Activated T-helper 1 cell treated with anti-CD3 and anti-CD28 coated beads, Interleukin-12 subunit alpha, Interleukin-12 subunit beta, Interleukin-2, Interleukin-4 antibody, amounts not matched to agents 30 ng/mL and 10 ng/mL and 1 ng/mL, durations not matched to agents 14 hours and 24 hours and 36 hours (primary cell): ENCODE results near the gene SYMPK. TPM values are rescaled to one million over a fixed set of nuclear protein-coding genes. Genes with fewer than 3 reads are reported as not detected.

Experiments used
- DNase-seq: peaks from one replicate; pipeline ENCODE4 v3.0.0; 2021; ENCODE audit warnings: low spot score
- H3K27ac Mint-ChIP-seq: one replicate; pipeline ENCODE4 v1.8.0; 2021; ENCODE audit warnings: mild to moderate bottlenecking, mixed read lengths
- H3K27me3 Mint-ChIP-seq: one replicate; pipeline ENCODE4 v1.8.0; 2022; ENCODE audit warnings: mild to moderate bottlenecking, moderate library complexity, mixed read lengths; ENCODE audit not compliant: insufficient read depth
- H3K36me3 Mint-ChIP-seq: one replicate; pipeline ENCODE4 v1.8.0; 2021; ENCODE audit warnings: low read depth, mixed read lengths
- H3K4me1 Mint-ChIP-seq: one replicate; pipeline ENCODE4 v1.8.0; 2021; ENCODE audit warnings: low read depth, mixed read lengths
- H3K4me3 Mint-ChIP-seq: one replicate; pipeline ENCODE4 v1.8.0; 2021; ENCODE audit warnings: mild to moderate bottlenecking, moderate library complexity, mixed read lengths
- H3K9me3 Mint-ChIP-seq: one replicate; pipeline ENCODE4 v1.8.0; 2021; ENCODE audit warnings: mixed read lengths
- intact Hi-C: fragments of 100-400 bp; cut with micrococcal nuclease; formaldehyde crosslinking; loops from one replicate; pipeline ENCODE4 v1.15.1; 2024
- total RNA-seq: library from RNA; stranded (reverse); gene quantifications from 2 replicates; pipeline ENCODE4 v1.2.3, GENCODE V29; 2022

SYMPK gene
- total RNA-seq, 1 donor from 2014 or later, result 118 TPM

DNA sequence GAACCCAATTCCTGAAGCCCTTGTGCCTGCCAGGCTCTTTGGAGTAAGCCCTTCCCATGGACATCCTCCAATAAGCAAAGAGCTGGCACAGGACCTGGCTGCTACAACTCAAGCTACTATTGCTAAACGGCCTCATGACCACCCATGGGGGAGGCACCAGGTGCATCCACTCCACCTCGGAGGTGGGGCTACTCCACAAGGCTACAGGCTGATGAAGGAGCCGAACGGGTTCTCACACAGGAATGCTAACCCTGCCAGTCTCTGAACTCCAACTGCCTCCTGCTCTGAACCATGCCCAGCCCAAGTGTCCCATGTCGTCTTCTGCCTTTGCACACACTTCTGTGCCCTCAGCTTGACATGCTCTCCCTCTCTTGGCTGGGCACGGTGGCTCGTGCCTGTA lies 10.0 kb downstream of the SYMPK start:
- peaks cover 29% of the 10 kb centered on the region for H3K36me3 Mint-ChIP-seq
- no peak overlapping the region for H3K27ac Mint-ChIP-seq
- peaks cover under 1% of the 10 kb centered on the region for H3K4me1 Mint-ChIP-seq
- no peak for DNase-seq
- no peaks in the 10 kb centered on the region for H3K27me3 Mint-ChIP-seq
- no peak overlapping the region for H3K4me3 Mint-ChIP-seq
- no peaks in the 10 kb centered on the region for H3K9me3 Mint-ChIP-seq
- intact Hi-C loops, result no loop called here

DNA sequence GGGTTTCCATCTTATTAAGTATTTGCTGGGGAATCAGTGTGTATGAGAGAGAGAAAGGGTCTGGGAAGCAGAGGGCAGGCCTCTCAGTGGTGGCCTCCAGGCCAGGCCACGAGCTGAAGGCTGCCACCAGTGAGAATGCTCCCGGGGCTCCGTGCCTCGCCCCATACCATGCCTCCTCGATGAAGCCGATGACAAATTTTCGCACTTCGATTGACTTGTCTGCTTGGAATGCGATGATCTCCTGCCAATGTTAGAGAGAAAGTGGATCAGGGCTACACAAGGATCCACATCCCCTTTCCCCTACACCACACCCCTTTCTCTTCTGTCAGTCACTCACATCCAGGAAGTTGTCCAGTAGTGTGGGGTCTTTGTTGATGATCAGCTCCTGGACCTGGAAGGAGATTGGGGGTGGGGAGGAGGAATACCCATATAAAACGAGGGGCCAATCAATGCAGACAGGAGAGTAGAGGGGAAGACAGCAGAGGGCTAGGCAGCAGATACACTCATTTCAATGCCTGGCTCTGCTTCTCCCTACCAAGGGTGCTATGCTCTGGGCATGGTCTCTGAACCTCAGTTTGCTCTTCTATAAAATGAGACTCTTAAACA lies 10.7 kb downstream of the SYMPK start:
- H3K4me3 Mint-ChIP-seq, result no peak overlapping the region
- no peaks in the 10 kb centered on the region for H3K27me3 Mint-ChIP-seq
- H3K9me3 Mint-ChIP-seq, result no peaks in the 10 kb centered on the region
- no peak for DNase-seq
- H3K36me3 Mint-ChIP-seq, result peaks cover 36% of the 10 kb centered on the region
- H3K27ac Mint-ChIP-seq, result no peak overlapping the region
- intact Hi-C loops, result no loop called here
- no peaks in the 10 kb centered on the region for H3K4me1 Mint-ChIP-seq

DNA sequence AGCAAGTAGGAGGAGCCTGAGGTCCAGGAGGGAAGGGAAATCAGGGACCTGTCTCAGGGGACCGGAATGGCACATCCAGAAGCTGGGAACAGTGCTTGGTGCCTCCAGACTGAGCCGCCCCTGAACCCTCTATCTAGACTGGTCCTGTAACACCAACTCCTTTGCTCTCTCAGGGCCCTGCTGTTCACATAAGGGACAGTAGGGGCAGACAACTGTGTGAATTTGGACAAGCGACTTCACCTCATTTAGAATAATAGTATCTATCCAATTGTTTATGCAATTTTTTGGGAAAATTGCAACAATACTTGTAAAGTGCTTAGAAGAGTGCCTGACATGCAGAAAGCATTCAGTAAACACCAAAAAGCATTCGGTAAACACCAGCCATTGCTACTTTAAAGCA lies 14.0 kb downstream of the SYMPK start:
- intact Hi-C loops, result no loop called here
- peaks cover 46% of the 10 kb centered on the region for H3K36me3 Mint-ChIP-seq
- DNase-seq, result no peak
- H3K4me3 Mint-ChIP-seq, result no peak overlapping the region
- H3K27ac Mint-ChIP-seq, result no peak overlapping the region
- H3K27me3 Mint-ChIP-seq, result no peaks in the 10 kb centered on the region
- no peaks in the 10 kb centered on the region for H3K9me3 Mint-ChIP-seq
- H3K4me1 Mint-ChIP-seq, result no peaks in the 10 kb centered on the region

DNA sequence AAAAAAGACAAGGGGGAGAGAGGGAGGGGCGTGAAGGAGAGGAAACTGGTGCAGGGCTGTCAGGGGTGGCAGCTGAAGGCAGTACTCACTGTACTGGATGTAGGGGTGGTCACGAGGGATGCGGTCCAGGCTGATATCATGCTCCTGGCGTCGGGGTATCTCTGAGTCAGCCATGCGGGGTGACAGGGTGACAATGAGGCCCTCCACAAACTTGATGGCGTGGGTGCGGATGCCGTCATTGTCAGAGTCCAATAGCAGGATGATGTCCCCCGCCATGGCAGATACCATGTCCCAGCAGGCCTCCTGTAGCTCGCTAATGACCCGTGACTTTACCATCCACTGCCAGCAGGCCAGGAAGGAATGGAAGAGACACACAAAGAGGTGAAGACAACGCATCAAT lies 15.3 kb downstream of the SYMPK start:
- Mint-ChIP-seq H3K27me3 (no peaks in the 10 kb centered on the region), H3K27ac (no peak overlapping the region), H3K4me1 (no peaks in the 10 kb centered on the region), H3K9me3 (no peaks in the 10 kb centered on the region), H3K36me3 (peaks cover 55% of the 10 kb centered on the region), H3K4me3 (no peak overlapping the region)
- DNase-seq, result no peak
- intact Hi-C loops, result no loop called here

DNA sequence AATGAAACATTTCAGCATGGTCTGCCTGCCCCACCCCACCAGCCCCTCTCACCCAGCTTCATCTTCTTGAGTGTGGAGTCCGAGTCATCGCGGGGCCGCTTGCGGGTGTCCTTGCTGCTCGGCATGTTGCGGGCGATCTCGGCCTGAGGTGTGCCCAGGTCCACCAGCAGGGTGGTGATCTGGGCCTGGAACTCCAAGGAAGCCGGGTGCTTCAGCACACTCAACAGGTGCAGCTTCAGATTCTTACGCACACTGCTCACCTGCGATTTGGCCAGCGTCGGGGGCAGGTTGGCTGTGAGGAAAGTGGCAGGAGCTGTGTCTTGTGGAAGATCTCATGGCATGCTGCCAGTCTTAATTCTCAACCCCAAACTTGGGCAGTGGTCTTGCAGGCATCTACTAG lies 20.7 kb downstream of the SYMPK start:
- Mint-ChIP-seq H3K27me3 (no peaks in the 10 kb centered on the region), H3K36me3 (peaks cover 66% of the 10 kb centered on the region), H3K4me3 (no peak overlapping the region), H3K4me1 (no peaks in the 10 kb centered on the region), H3K9me3 (no peaks in the 10 kb centered on the region), H3K27ac (no peak overlapping the region)
- intact Hi-C loops, result no loop called here
- DNase-seq, result no peak

DNA sequence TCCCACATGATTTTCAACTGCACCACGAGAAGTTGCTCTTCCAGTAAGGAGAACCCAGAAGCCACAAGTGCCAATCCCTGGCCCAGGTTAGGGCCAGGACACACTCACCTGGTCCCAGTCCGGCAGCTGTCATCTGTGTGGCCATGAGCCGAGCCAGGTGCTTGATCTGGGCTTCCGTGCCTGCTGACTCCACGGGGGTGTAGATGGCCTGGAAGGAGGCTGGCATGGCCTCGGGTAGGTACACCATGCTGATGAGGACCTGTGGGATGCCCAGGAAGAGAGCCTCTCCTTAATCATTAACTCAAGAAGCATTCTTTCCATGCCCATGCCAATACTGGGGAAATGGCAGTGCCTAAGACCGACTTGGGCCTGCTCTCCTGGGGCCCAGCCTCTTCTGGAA lies 28.0 kb downstream of the SYMPK start:
- Mint-ChIP-seq H3K27me3 (no peaks in the 10 kb centered on the region), H3K36me3 (peaks cover 52% of the 10 kb centered on the region), H3K4me3 (no peak overlapping the region), H3K4me1 (no peaks in the 10 kb centered on the region), H3K27ac (no peak overlapping the region), H3K9me3 (no peaks in the 10 kb centered on the region)
- intact Hi-C loops, result no loop called here
- no peak for DNase-seq

DNA sequence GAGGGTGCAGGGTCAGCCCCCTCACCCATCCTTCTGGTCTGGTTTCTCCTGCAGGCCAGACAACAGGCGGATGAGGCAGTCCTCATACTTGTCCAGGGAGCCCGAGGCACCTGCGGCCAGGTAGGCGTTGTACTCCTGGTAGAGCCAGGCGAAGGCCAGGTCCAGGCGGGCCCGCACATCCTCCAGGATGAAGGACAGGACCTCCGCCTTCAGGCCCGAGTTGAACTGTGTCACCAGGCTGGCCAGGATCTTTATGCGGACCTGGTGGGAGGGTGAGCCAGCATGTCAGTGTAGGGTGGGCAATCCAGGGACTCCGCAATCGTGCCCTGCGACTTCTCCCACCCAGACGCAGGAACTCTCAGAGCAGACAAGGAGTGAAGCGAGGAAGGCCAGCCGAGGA lies 34.0 kb downstream of the SYMPK start:
- Mint-ChIP-seq H3K27me3 (no peaks in the 10 kb centered on the region), H3K9me3 (no peaks in the 10 kb centered on the region), H3K4me1 (no peaks in the 10 kb centered on the region), H3K27ac (no peak overlapping the region), H3K4me3 (no peak overlapping the region), H3K36me3 (peaks cover 50% of the 10 kb centered on the region)
- no peak for DNase-seq
- intact Hi-C loops, result no loop called here

DNA sequence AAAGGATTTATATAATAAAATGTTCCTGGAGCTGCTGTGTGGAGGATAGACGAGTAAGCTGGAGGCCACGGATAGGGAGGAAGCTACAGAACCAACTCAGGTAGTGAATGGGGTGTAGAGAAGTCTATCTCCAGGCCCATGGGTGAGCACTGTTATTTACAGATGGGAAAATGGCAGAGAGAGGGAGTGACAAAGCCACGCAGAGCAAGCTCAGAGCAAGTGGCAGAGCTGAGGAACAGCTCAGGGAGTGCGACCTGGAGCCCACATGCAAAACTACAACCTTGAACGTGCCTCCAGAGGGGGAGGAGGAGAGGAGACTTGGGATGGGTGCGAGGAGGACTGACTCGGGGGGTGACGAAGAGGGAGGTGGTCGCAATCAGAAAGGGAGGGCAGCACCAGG lies 34.4 kb downstream of the SYMPK start:
- Mint-ChIP-seq H3K4me3 (no peak overlapping the region), H3K9me3 (no peaks in the 10 kb centered on the region), H3K27ac (no peak overlapping the region), H3K4me1 (no peaks in the 10 kb centered on the region), H3K36me3 (peaks cover 50% of the 10 kb centered on the region), H3K27me3 (no peaks in the 10 kb centered on the region)
- no peak for DNase-seq
- intact Hi-C loops, result no loop called here

DNA sequence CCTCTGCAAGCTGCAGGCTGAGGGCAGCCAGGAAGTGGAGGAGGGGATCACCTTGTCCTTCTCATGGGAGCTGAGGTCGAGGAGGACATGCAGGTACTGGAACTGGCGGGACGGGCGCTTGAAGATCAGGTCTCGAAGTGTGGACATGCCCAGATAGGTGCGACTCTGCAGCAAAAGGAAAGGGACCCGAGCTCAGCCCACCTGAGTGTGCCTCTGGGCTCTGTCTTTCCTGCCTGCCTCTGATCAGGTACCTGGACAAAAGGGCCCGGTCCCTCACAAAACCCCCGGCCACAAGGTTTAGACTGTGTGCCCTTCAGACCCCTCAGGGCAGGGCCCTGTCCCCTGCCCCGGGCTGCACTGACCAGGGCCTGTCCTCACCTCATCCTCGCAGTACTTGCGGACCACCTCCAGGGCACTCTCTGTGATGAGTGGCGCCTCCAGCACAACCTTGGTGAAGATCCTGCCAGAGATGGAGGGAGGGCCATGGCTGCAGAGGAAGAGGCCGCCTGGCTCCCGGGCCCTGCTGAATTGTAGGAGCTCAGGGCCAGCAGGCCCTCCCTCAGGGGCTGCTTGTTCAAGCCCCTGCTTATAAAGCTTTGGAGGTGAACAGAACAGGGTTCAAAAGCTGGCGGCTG lies 35.4 kb downstream of the SYMPK start:
- H3K27ac Mint-ChIP-seq, result no peak overlapping the region
- no peaks in the 10 kb centered on the region for H3K27me3 Mint-ChIP-seq
- DNase-seq, result no peak
- no peaks in the 10 kb centered on the region for H3K9me3 Mint-ChIP-seq
- no peaks in the 10 kb centered on the region for H3K4me1 Mint-ChIP-seq
- H3K36me3 Mint-ChIP-seq, result peaks cover 53% of the 10 kb centered on the region
- intact Hi-C loops, result no loop called here
- H3K4me3 Mint-ChIP-seq, result no peak overlapping the region

DNA sequence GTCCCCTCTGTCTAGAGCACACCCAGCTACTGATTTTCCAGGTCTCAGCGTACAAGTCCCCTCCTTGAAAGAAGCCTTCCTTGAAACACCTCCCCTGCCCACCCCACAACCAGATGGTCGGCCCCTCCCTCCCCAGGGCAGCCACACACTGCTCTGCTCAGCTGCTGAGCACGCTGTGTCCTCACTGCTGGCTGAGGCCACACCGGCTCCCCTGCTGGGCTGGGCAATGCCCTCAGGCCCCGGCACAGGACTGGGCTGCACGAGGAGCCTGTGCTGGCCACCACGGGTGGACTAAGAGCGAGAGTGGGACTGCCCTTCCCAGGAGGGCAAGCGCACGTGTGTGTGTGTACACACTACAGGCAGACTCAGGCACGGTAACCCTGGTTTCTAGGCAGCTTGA lies 36.0 kb downstream of the SYMPK start:
- no peaks in the 10 kb centered on the region for H3K27me3 Mint-ChIP-seq
- DNase-seq, result no peak
- H3K9me3 Mint-ChIP-seq, result no peaks in the 10 kb centered on the region
- H3K4me3 Mint-ChIP-seq, result no peak overlapping the region
- no peak overlapping the region for H3K27ac Mint-ChIP-seq
- intact Hi-C loops, result no loop called here
- peaks cover 50% of the 10 kb centered on the region for H3K36me3 Mint-ChIP-seq
- H3K4me1 Mint-ChIP-seq, result no peaks in the 10 kb centered on the region

DNA sequence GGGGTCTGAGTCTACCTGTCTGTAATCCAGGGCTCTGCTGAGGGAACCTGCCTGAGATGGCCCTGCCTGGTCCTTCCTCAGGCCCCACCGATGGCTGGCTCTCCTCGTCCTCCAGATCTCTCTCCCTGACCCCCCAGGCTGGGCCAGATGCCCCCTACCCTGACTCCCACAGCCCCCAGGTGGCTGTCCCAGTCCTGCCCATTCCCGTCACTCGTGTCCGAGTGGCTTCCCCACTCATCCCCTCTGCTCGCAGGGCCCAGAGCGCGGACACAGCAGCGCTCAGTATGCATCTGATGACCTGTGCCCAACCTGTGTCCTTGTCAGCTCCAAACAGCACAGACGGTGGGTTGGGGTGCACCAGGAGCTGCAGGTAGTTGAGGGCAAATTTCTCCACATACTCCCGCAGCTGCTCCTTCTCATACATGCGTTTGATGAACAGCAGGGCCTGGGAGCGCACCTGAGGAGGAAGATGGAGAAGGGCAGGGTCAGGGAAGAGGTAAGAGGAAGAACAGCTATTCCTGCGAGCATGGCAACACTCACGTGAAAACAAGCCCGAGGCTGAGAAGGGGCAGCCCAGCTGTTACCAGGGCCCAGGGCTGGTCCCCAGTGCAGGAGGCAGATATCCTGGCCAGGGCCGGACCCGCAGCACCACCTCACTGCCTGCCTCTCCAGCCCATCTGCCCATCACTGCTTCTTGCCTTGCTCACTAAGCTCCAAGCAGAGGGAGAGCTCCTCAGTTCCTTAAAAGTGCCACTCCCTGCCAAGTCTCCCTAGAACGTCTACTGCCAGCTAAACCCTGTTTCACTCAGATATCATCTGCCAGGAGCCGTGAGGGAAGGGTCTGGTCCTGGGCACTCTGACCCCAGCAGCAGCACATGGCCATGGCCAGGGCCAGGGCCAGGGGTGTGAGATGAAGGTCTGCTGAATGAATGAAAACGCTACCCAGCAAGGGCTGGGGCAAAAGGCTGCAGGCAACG lies 36.7 kb downstream of the SYMPK start:
- intact Hi-C loops, result no loop called here
- H3K4me1 Mint-ChIP-seq, result no peaks in the 10 kb centered on the region
- H3K9me3 Mint-ChIP-seq, result no peaks in the 10 kb centered on the region
- H3K27ac Mint-ChIP-seq, result no peak overlapping the region
- peaks cover 47% of the 10 kb centered on the region for H3K36me3 Mint-ChIP-seq
- H3K4me3 Mint-ChIP-seq, result no peak overlapping the region
- DNase-seq, result no peak
- H3K27me3 Mint-ChIP-seq, result no peaks in the 10 kb centered on the region

DNA sequence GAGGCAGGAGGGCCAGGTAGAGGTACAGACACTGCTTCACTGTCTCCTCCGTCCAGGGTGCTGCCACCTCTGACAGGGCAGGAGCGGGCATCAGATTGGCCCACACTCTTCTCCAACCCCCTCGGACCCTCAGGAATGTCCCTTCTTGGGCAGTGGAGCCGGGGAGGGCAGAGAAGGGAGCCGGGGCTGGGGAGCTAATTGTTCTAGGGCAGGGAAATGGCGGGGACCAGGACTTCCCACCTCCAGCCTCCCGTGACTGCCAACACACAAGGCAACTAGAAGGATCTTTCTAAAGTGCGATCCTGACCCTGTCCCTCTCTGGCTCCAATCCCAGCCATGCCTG lies 37.7 kb downstream of the SYMPK start:
- no peak for DNase-seq
- Mint-ChIP-seq H3K27me3 (no peaks in the 10 kb centered on the region), H3K27ac (no peak overlapping the region), H3K36me3 (peaks cover 44% of the 10 kb centered on the region), H3K4me3 (no peak overlapping the region), H3K9me3 (no peaks in the 10 kb centered on the region), H3K4me1 (no peaks in the 10 kb centered on the region)
- intact Hi-C loops, result no loop called here

DNA sequence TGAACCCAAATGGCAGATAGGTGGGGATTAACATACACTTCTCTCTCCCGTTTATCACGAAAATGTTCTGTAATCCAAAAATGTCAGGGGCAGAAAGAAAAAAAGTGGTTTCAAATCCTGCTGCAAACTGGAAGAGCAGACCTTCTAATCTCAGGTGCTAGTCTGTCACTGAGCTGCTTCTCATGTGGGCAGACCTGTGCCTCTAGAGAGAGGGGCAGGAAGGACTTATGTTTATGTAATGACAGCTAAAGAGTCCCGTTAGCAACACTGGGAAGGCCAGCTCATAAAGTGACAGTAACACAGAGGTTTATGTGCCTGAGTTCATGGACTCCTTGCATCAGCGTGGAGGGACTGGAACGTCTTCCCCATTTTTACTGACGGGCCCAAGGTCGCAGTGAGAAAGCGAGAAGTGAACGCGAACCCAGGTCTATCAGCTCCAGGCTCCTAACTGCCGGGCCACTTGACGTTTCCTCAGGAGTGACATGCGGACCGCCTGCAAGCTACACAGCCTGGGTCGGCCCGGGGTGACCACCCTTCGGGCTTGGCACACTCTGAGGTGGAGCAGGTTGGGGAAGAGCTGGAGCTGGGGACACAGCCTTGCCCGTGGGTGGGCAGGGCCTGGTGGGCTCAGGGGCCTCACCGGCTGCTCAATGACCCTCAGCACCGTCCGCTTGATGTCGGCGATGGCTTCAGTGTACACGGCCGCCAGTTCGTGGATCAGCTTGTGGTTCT lies 38.2 kb downstream of the SYMPK start:
- no peak for DNase-seq
- peaks cover 41% of the 10 kb centered on the region for H3K36me3 Mint-ChIP-seq
- H3K9me3 Mint-ChIP-seq, result no peaks in the 10 kb centered on the region

More for the DNA sequence above, 38.2 kb downstream of the SYMPK start:
- Mint-ChIP-seq H3K4me1 (no peaks in the 10 kb centered on the region), H3K4me3 (no peak overlapping the region), H3K27ac (no peak overlapping the region), H3K27me3 (no peaks in the 10 kb centered on the region)
- intact Hi-C loops, result no loop called here
